H9 (cell line): Measurements from ENCODE around the gene SDR42E2. TPM values are rescaled to one million over a fixed set of nuclear protein-coding genes. Genes with fewer than 3 reads are reported as not detected.
"Not testable (repeated sequence)": the region's sequence is repeated elsewhere in the genome, so short reads cannot be mapped to it uniquely, and the experiment has no call there.

Experiments used
- DNase-seq: peaks from one replicate; pipeline ENCODE4 v3.0.0-alpha.2; 2017
- H2AFZ ChIP-seq: one replicate; pipeline ENCODE4 v1.6.1; 2013; ENCODE audit warnings: mild to moderate bottlenecking, low read length, control low read depth, moderate library complexity
- H2AK5ac ChIP-seq: 2 replicates; pipeline ENCODE4 v1.6.1; 2013; ENCODE audit warnings: low read length, control low read depth, mixed read lengths; ENCODE audit not compliant: insufficient read length
- H2BK120ac ChIP-seq: one replicate; pipeline ENCODE4 v1.6.1; 2013; ENCODE audit warnings: low read depth, mild to moderate bottlenecking, low read length, control low read depth, inconsistent platforms; ENCODE audit not compliant: poor library complexity, severe bottlenecking
- H2BK12ac ChIP-seq: 2 replicates; pipeline ENCODE4 v1.6.1; 2013; ENCODE audit warnings: low read length, control low read depth, mixed read lengths, low read depth; ENCODE audit not compliant: insufficient read length
- H2BK15ac ChIP-seq: 2 replicates; pipeline ENCODE4 v1.6.1; 2013; ENCODE audit warnings: low read depth, low read length, control low read depth
- H2BK20ac ChIP-seq: one replicate; pipeline ENCODE4 v1.6.1; 2013; ENCODE audit warnings: low read depth, mild to moderate bottlenecking, low read length, control low read depth, inconsistent platforms; ENCODE audit not compliant: poor library complexity, severe bottlenecking
- H2BK5ac ChIP-seq: 2 replicates; pipeline ENCODE4 v1.6.1; 2013; ENCODE audit warnings: low read length, control low read depth, mixed read lengths; ENCODE audit not compliant: insufficient read length
- H3K14ac ChIP-seq: 2 replicates; pipeline ENCODE4 v1.6.1; 2013; ENCODE audit warnings: low read length, control low read depth; ENCODE audit not compliant: insufficient read depth
- H3K18ac ChIP-seq: 2 replicates; pipeline ENCODE4 v1.6.1; 2013; ENCODE audit warnings: low read depth, mild to moderate bottlenecking, mixed read lengths, low read length, control low read depth; ENCODE audit not compliant: insufficient read length
- H3K23ac ChIP-seq: 2 replicates; pipeline ENCODE4 v1.6.1; 2013; ENCODE audit warnings: low read length, control low read depth, mixed read lengths, low read depth; ENCODE audit not compliant: insufficient read length
- H3K23me2 ChIP-seq: 2 replicates; pipeline ENCODE4 v1.6.1; 2013; ENCODE audit warnings: low read depth, mild to moderate bottlenecking, mixed read lengths, low read length, control low read depth; ENCODE audit not compliant: insufficient read length, poor library complexity, severe bottlenecking
- H3K27ac ChIP-seq: 2 replicates; pipeline ENCODE4 v1.5.1; 2013; ENCODE audit warnings: low read length, control low read depth, mixed read lengths, low read depth; ENCODE audit not compliant: insufficient read length
- H3K27me3 ChIP-seq: 2 replicates; pipeline ENCODE4 v1.6.1; 2013; ENCODE audit warnings: low read length, control low read depth, inconsistent platforms; ENCODE audit not compliant: insufficient read depth
- H3K4ac ChIP-seq: 2 replicates; pipeline ENCODE4 v1.6.1; 2013; ENCODE audit warnings: low read depth, mild to moderate bottlenecking, control low read depth, inconsistent platforms, low read length, moderate library complexity
- H3K4me1 ChIP-seq: 2 replicates; pipeline ENCODE4 v1.6.1; 2013; ENCODE audit warnings: low read length, control low read depth, inconsistent platforms; ENCODE audit not compliant: insufficient read depth
- H3K4me2 ChIP-seq: 2 replicates; pipeline ENCODE4 v1.6.1; 2013; ENCODE audit warnings: low read length, control low read depth, mixed read lengths; ENCODE audit not compliant: insufficient read length, insufficient read depth
- H3K56ac ChIP-seq: 2 replicates; pipeline ENCODE4 v1.6.1; 2013; ENCODE audit warnings: low read depth, mild to moderate bottlenecking, mixed read lengths, low read length, control low read depth; ENCODE audit not compliant: insufficient read length
- H3K79me1 ChIP-seq: 2 replicates; pipeline ENCODE4 v1.6.1; 2013; ENCODE audit warnings: low read depth, mild to moderate bottlenecking, moderate library complexity, low read length, control low read depth, inconsistent platforms; ENCODE audit not compliant: insufficient read depth, poor library complexity, severe bottlenecking
- H3K79me2 ChIP-seq: 2 replicates; pipeline ENCODE4 v1.6.1; 2013; ENCODE audit warnings: low read length, control low read depth, inconsistent platforms; ENCODE audit not compliant: insufficient read depth
- H3K9ac ChIP-seq: 2 replicates; pipeline ENCODE4 v1.6.1; 2013; ENCODE audit warnings: low read length, control low read depth, mixed read lengths; ENCODE audit not compliant: insufficient read length; ENCODE audit errors: extremely low read depth
- H3K9me3 ChIP-seq: one replicate; pipeline ENCODE4 v1.6.1; 2013; ENCODE audit warnings: low read depth, low read length, inconsistent platforms; ENCODE audit not compliant: control insufficient read depth
- H3T11ph ChIP-seq: one replicate; pipeline ENCODE4 v1.6.1; 2013; ENCODE audit warnings: mild to moderate bottlenecking, low read length, control low read depth, inconsistent platforms
- H4K20me1 ChIP-seq: one replicate; pipeline ENCODE4 v1.6.1; 2013; ENCODE audit not compliant: control insufficient read depth, insufficient read length, insufficient read depth
- H4K5ac ChIP-seq: 2 replicates; pipeline ENCODE4 v1.6.1; 2013; ENCODE audit warnings: low read depth, mild to moderate bottlenecking, mixed read lengths, low read length, control low read depth; ENCODE audit not compliant: insufficient read length
- H4K8ac ChIP-seq: replicated peaks from 2 replicates; pipeline ENCODE4 v1.6.1; 2013; ENCODE audit warnings: low read length, control low read depth, mixed read lengths, low read depth; ENCODE audit not compliant: insufficient read length
- H4K91ac ChIP-seq: 2 replicates; pipeline ENCODE4 v1.6.1; 2013; ENCODE audit warnings: low read depth, mild to moderate bottlenecking, moderate library complexity, mixed read lengths, low read length, control low read depth; ENCODE audit not compliant: insufficient read length
- H3K27ac Mint-ChIP-seq, 3 experiments: 2 replicates in 2 of 3; 3 replicates in 1 of 3; pipeline ENCODE4 v1.8.0; 2020 to 2021; ENCODE audit warnings: mixed read lengths in 3 of 3, mild to moderate bottlenecking in 1 of 3, moderate library complexity in 1 of 3
- H3K27me3 Mint-ChIP-seq: 2 replicates; pipeline ENCODE4 v1.8.0; 2021; ENCODE audit warnings: low read depth, mild to moderate bottlenecking, moderate library complexity, mixed read lengths
- H3K36me3 Mint-ChIP-seq, 3 experiments: 2 replicates in 2 of 3; 3 replicates in 1 of 3; pipeline ENCODE4 v1.8.0; 2020 to 2021; ENCODE audit warnings: low read depth in 3 of 3, mixed read lengths in 3 of 3; ENCODE audit not compliant: insufficient read depth in 1 of 3
- H3K4me1 Mint-ChIP-seq, 2 experiments: 2 replicates each; pipeline ENCODE4 v1.8.0; 2020; ENCODE audit warnings: mixed read lengths in 2 of 2
- H3K4me3 Mint-ChIP-seq, 2 experiments: 2 replicates in 1 of 2; 3 replicates in 1 of 2; pipeline ENCODE4 v1.8.0; 2020 to 2021; ENCODE audit warnings: mild to moderate bottlenecking in 2 of 2, mixed read lengths in 2 of 2, moderate library complexity in 1 of 2
- H3K9me3 Mint-ChIP-seq, 2 experiments: 2 replicates in 1 of 2; 3 replicates in 1 of 2; pipeline ENCODE4 v1.8.0; 2020; ENCODE audit warnings: mild to moderate bottlenecking in 2 of 2, mixed read lengths in 2 of 2, moderate library complexity in 1 of 2
- WGBS: extraction: QIAGEN DNeasy Blood & Tissue Kit; methylation state at CpG from one replicate; pipeline ENCODE4 v1.1.7; 2013; ENCODE audit warnings: missing lambda C conversion rate, low lambda C conversion rate, mixed read lengths; ENCODE audit not compliant: insufficient read length; ENCODE audit errors: extremely low coverage; 5-methylcytosine and 5-hydroxymethylcytosine counted together
- total RNA-seq: library from RNA; stranded (reverse); gene quantifications from 2 replicates; pipeline ENCODE4 v1.2.1, GENCODE V29; 2021
- TF ChIP-seq, protein P1 (sequence below): fragments of 200-600 bp; sonication (generic); conservative IDR thresholded peaks from 3 replicates; pipeline ENCODE4 v1.8.0; 2021; ENCODE audit warnings: antibody characterized with exemption, mild to moderate bottlenecking

SDR42E2 gene
- total RNA-seq, 1 experiment from 2014 or later, result 0.09 TPM

- H2BK20ac ChIP-seq, result no peak overlapping the region
Observed at GRCh38 chr16:22171953-22172352, 9.6 kb downstream of the SDR42E2 start.

GRCh38 chr16:22172642-22173041 is 10.3 kb downstream of the SDR42E2 start:
- not testable (repeated sequence) for H3K23ac ChIP-seq, H3K27me3 Mint-ChIP-seq, H4K20me1 ChIP-seq, H3K4me3 Mint-ChIP-seq, H4K5ac ChIP-seq, H2BK20ac ChIP-seq, H3K9me3 Mint-ChIP-seq, H3K27ac Mint-ChIP-seq, H3K27me3 ChIP-seq, H2BK120ac ChIP-seq, H3K4me1 ChIP-seq, H2BK15ac ChIP-seq, H3K14ac ChIP-seq, H4K8ac ChIP-seq, H3K9me3 ChIP-seq, H2BK5ac ChIP-seq, H3K18ac ChIP-seq, H3K23me2 ChIP-seq, H3T11ph ChIP-seq, H4K91ac ChIP-seq, H2AK5ac ChIP-seq, H3K79me1 ChIP-seq, H2BK12ac ChIP-seq, H3K9ac ChIP-seq, H3K79me2 ChIP-seq, DNase-seq, H3K56ac ChIP-seq, H3K4ac ChIP-seq, H3K4me2 ChIP-seq, H3K36me3 Mint-ChIP-seq, H3K4me1 Mint-ChIP-seq, H2AFZ ChIP-seq, H3K27ac ChIP-seq
- WGBS, result no CpG with 5 or more reads among the region's 1 CpG

More at GRCh38 chr16:22171953-22172352, 9.6 kb downstream of the SDR42E2 start:
- Mint-ChIP-seq H3K4me1 (peaks cover 0 to 2% of the 10 kb centered on the region in 2 experiments; a peak in 2 of 4 replicates), H3K4me3 (no peak overlapping the region), H3K27me3 (no peaks in the 10 kb centered on the region), H3K27ac (no peak overlapping the region; a peak in 1 of 7 replicates), H3K9me3 (no peaks in the 10 kb centered on the region; a peak in 1 of 5 replicates), H3K36me3 (no peaks in the 10 kb centered on the region; a peak in 1 of 7 replicates)
- Histone ChIP-seq H4K20me1 (no peaks in the 10 kb centered on the region), H3K4me2 (no peak overlapping the region), H3K9ac (no peak overlapping the region), H3K27me3 (no peaks in the 10 kb centered on the region), H3K4me1 (no peaks in the 10 kb centered on the region), H2BK5ac (no peak overlapping the region), H2AFZ (no peak overlapping the region), H2AK5ac (no peak overlapping the region), H3K14ac (no peak overlapping the region), H2BK12ac (no peak overlapping the region), H3K18ac (no peak overlapping the region), H4K91ac (no peak overlapping the region), H2BK120ac (no peak overlapping the region), H2BK15ac (no peak overlapping the region), H3K23ac (no peak overlapping the region), H3K9me3 (no peaks in the 10 kb centered on the region), H3K27ac (no peak overlapping the region), H4K8ac (no peak overlapping the region), H3K23me2 (no peaks in the 10 kb centered on the region), H3K4ac (no peak overlapping the region), H3K79me2 (no peaks in the 10 kb centered on the region), H3T11ph (no peak overlapping the region), H4K5ac (no peak overlapping the region), H3K79me1 (no peaks in the 10 kb centered on the region), H3K56ac (no peak overlapping the region)
- TF ChIP-seq, protein P1, sequence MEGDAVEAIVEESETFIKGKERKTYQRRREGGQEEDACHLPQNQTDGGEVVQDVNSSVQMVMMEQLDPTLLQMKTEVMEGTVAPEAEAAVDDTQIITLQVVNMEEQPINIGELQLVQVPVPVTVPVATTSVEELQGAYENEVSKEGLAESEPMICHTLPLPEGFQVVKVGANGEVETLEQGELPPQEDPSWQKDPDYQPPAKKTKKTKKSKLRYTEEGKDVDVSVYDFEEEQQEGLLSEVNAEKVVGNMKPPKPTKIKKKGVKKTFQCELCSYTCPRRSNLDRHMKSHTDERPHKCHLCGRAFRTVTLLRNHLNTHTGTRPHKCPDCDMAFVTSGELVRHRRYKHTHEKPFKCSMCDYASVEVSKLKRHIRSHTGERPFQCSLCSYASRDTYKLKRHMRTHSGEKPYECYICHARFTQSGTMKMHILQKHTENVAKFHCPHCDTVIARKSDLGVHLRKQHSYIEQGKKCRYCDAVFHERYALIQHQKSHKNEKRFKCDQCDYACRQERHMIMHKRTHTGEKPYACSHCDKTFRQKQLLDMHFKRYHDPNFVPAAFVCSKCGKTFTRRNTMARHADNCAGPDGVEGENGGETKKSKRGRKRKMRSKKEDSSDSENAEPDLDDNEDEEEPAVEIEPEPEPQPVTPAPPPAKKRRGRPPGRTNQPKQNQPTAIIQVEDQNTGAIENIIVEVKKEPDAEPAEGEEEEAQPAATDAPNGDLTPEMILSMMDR, result no peak
- no peak for DNase-seq
- WGBS, result no CpG with 5 or more reads among the region's 6 CpGs
